Middle frontal gyrus (tissue), 1 donor: ENCODE data around the gene HAS3.

Experiments used
- DNase-seq: peaks from one replicate; pipeline ENCODE4 v3.0.0-alpha.2; 2015; ENCODE audit warnings: low spot score; ENCODE audit errors: extremely low spot score

The HAS3 gene

DNA sequence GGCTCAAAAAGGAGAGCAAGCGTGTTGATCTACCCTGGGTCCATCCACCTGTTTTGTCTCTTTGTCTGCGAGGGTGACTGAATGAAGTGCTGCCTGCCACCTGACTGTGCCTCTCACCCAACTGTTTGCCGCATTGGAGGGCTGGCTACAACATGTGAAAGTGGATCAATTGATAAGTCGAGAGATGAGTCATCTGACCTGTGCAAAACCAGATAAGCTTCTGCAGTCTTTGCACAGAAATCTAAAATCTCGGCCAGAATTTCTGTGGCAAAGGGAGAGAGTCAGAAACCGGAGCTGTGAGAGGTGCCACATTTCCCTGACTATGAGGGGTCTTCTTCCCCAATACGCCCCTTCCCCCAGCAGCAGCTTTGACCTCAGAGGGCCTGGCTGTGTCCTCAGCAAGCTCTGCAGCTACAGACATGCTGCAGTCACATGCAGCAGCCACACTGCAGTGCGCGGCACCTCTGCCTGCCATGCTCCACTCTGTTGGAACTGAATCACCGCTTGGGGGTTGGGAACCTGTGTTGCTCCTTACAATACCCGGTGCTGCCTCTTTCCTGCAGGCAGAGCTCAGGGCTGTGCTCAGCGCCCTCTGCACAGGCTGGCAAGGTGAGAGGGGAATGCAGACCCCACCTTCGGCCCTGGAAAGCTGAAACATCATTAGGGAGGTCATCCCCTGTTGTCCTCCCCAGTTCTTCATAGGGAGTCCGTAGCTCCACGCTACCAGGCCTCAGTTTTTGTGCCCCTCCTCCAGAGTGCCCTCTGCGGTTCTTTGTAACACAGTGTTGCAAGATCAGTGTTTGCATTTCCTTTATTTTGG, 16.2 kb upstream of the HAS3 start:
- no peak for DNase-seq

DNA sequence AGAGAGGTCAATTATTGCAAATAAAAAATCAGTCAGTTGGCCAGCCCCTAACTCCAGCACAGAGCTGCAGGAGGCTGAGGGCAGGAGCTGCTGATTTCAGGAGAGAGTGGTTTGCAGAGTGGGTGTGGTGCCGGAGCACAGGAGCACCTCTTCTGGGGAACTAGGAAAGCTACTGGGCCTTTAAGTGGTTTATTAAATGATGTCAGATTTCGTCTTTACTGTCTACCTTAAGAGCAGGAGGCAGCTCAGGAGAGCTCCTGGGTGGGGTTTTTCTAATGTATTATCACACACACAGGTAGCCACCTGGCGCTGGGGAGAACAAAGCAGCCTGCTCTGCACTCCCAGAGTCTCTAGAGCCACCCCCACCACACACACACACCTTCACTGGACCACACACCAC, 11.5 kb upstream of the HAS3 start:
- no peak for DNase-seq

DNA sequence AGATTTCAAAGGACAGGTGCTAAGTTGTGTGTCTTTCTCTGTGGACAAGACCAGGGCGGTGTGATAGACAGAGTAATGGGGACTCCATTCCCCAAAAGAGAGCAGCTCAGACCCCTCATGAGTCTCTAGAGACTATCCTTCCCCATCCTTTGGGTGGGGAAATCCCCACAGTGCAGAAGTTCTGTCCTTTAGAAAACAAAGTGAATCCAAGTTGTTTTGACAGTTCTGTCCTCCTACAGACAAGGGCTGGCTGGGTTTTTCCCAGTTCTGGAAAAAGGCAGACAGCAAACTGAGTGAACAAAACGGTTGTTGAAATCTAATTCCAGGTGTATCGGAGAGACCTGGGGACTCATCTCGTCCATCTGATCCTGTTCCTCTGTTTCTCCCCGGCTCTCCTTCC, 11.0 kb upstream of the HAS3 start:
- no peak for DNase-seq

DNA sequence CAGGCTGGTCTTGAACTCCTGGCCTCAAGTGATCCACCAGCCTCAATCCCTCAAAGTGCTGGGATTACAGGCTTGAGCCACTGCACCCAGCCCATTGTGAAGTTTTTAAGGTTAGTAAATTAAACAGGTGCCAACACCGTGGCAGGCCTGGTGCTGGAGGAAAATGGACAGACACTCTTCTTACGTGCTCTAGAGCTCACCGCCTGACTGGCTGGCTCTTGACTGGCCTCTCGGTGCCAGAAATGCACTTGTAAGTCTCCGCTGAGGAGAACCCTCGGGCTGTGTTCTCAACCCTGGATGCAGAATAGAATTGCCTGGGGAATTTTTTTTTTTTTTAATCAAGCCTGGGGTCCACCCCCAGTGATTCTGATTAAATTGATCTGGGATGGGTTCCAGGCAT, 10.3 kb upstream of the HAS3 start:
- no peak for DNase-seq

DNA sequence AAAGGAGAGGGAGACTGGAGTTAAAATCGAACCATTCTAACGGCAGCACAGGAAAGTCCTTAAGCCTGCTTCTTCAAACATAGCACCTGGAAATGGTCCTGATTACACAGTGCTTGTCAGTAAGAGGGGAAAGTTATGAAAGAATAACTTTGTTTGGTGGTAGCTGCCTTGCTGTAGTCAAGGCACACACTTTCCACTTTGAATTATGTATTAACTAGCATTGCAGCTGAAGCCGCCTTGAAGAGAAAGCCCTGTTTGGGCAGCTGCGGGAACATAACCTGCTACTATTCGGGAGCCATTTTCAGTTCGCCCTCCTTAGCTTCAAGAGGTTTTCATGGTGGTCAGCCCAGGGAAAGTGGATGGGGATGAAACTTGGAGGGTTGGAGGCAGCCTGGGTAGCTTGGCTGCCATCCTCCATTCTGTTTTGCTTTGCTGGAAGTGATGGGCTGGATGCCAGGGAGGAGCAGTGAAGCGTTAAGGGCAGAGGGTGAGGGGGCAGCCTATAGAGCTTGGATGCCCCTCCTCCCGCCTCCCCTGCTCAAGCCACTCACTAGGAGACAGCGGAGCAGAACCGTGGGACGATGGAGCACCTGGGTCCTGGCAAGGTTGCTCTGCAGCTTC, 5.3 kb upstream of the HAS3 start:
- DNase-seq: no peak

DNA sequence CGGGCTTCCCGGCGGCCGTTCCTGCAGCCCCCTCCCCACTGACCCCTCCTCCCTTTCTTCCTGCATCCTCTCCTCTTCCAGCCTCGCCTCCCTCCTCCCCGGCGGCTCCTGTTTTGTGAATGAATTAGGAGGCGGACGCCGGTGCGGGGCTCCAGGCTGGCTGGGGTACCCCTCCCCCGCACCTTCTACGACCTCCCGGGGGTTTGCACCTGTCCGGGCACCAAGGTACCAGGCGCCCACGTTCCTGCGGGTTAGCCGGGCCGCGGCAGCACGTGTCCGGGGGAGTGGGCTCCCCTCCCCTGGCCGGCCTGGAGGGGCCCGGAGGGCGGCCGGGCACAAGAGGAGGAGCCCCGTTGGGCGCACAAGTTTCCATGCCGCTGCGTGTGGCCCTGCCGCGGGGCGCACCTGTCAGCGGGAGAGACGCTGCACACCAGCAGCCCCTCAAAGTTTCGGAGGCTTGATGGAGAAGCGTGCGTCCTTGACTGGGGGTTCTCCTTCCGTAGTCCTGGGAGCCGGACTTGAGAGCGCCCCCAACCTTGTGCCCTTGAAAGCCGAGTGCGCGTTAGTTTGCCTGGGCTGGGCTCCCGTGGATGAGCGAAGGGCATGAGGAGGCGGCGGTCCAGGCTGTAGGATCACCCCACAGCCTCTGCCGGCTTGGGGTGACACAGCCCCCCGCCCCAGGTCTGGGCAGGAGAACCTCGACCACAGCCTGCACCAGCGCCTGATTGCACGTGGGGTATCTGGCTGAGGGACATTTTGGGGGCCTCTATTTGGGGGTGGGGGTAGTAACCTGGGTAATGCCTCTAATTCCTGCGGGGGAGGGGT, 1.2 kb downstream of the HAS3 start:
- no peak for DNase-seq

DNA sequence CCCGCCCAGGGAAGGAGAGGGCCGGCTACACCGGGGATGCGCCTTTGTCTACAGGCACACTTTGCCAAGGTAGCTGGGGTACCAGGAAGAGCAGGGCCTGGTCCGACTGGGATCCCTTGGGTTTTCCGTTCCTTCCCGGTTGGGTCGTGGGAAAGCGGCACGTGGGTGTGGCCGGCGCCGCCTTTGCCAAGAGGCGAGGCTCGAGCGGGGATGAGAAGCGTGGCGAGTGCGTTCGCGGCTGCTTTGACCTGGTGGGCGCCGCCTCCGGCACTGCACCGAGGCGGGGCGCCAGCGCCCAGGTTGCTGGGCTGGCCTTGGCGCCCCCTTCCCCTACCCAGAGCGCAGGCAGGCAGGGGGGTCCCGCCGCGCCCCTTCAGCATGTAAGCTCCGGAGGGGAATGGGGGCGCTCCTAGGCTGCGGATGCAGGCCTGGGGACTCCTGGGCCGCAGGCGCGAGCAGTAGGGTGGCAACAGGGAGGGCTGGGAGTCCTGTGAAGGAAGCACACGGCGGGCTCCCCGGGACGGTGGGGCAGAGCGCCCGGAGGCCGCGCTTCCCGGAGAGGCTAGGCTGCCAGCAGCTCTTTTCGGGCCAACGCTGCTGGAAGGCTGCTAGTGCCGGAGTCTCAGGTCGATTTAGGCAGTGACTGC, 2.0 kb downstream of the HAS3 start:
- DNase-seq: no peak

DNA sequence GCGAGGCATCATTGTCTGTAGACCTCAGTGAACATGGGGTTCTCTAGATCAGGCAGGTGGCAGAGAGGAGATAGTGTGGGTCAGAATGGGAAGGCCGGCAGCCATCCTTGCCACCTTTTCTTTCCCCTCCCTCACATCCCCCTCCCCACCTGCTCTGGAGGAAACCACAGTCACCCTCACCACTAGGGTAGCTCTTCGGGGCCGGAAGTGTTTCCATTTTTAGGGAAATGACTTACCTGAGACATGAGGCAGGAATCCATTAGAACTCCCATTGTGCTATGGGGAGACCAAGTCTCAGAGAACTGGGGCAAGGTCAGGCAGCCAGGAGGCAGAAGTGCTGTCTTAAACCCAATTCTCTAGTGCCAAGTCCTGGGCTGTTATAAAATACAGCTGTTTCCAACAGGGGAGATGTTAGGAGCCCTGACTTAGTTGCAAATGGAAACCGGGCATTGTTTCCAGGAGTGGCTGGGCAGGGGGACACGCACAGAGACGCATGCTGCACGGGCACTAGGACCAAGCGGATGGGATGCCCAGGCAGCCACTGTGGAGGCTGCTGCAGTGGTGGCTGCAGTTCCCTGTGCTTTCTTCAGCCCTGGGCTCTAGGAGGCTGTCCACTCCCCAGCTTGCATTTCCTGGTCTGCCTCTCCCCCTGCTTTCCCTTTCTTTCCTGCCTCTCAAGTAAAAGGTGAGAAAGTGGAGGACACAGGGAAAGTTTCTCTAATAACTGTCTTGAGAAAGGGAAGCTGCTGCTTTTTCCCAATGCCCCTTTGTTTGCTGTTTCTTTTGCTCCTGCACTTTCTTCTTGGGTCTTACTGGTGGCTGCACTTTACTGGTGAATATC, 2.8 kb downstream of the HAS3 start:
- DNase-seq: no peak

DNA sequence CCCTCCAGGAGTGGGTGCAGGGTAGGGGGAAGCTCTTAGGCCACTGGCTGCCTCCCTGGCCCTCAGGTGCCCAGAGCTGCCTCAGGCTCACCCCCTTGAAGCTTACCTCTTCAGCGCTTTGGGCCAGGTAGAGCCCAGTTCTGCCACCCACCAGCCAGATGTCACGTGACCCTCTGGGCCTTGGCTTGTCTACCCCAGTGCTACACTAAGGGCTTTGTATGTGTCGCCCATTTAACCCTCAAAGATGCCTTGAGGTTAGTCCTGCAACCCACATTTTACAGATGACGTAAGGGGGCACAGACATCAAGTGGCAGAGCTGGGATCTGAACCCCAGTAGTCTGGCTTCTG, 3.4 kb downstream of the HAS3 start:
- no peak for DNase-seq

DNA sequence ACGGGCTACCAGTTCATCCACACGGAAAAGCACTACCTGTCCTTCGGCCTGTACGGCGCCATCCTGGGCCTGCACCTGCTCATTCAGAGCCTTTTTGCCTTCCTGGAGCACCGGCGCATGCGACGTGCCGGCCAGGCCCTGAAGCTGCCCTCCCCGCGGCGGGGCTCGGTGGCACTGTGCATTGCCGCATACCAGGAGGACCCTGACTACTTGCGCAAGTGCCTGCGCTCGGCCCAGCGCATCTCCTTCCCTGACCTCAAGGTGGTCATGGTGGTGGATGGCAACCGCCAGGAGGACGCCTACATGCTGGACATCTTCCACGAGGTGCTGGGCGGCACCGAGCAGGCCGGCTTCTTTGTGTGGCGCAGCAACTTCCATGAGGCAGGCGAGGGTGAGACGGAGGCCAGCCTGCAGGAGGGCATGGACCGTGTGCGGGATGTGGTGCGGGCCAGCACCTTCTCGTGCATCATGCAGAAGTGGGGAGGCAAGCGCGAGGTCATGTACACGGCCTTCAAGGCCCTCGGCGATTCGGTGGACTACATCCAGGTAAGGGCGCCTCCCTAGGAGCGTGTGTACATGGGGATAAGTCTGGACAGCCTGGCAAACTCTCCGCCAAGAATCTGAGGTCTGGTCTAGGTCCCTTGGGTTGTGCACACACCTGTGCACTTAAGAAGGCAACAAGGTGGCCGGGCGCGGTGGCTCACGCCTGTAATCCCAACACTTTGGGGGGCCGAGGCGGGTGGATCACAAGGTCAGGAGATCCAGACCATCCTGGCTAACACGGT, 4.2 kb downstream of the HAS3 start:
- DNase-seq: no peak

DNA sequence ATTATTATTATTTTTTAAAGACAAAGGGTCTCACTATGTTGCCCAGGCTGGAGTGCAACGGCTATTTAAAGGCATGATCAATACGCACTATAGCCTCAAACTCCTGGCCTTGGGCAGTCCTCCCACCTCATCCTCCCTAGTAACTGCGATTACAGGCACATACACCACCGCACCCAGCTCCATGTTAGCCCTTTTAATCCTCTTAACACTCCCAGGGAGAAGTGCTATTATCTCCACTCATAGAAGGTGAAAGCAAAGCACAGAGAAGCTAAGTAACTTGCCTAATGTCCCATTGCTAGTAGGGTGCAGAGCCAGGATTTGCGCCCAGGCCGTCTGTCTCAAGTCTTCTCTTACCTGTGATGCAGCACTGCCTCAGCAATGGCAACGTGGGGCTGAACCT, 5.0 kb downstream of the HAS3 start:
- no peak for DNase-seq

DNA sequence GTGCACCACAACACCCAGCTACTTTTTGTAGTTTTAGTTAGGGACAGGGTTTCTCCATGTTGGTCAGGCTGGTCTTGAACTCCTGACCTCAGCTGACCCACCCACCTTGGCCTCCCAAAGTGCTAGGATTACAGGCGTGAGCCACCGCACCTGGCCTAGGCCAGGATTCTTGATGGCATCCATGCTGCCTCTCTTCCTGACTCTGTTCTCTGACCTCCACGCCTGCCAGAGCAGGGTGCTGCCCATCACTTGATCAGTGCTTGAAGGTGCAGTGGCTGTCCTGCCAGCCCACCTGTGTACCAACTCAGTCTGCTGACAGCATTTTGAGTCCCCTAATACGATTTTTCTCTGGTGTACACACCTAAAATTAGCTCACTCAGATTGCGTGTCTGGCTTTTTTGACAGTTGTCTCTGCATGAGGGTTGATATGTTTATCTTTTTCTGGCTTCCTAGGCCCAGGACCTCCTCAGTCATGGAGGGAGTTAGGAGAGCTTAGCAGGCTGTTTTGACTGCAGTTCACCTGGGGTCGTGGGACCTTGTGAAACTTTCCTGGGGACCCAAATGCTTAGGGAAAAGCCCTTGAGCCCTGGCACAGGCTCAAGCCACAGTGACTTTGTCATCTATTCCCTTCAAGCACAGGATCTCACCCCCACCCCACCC, 5.9 kb downstream of the HAS3 start:
- no peak for DNase-seq

DNA sequence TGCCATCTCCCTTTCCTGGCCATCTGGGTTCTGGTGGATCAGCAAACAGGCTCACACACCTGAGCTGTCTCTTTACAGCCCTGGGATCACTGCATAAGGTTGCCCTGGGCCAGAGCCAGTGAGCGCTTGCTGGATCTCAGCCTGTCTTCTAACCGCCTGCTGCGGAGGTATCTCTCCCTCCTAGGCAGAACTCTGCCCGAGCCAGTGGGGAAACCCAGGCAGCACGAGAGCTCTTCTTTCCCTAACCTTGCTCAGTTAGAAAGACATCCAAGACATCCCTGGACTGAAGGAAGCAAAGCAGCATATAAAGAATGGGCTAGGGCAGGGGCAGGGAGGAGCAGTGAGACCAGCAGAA, 6.4 kb downstream of the HAS3 start:
- DNase-seq: no peak

DNA sequence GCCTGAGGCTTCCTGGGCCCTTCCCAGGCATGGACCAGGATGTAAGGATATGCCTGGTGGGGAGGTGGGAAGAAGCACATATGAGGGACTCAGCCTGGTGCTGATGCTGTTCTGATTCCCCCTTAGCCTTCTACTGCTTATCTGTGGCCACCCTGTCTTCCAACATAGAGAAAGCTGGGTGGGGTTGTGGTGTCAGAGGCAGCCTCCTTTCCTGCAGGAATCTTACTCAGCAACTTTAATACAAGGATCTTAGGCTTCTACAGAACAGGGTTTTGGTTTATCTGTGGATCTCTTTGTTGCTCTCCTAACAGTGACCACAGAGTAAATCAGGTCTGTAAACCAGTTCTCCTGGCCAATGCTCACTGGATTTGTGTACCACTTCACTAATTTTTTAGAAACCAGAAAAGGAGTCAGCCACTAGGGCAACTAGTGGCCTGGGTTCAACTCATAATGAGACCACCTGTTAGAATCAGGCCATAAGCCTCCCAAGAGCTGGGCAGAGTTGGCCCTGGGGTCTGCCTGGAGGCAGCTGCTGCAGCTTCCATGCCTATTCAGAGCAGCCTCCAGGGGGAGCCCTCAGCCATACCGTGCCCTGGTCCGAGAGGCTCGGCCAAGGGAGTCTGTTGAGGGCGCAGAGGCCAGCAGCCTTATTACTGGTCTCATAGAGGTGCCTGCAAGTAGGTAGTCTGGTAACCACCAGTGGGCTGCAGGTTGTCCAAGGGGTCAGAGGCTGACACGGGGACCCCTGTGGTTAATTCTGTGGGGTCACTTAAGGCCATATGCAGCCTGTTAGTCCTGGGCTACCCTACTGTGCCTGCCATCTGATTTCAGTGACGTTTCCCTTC, 7.1 kb downstream of the HAS3 start:
- no peak for DNase-seq

DNA sequence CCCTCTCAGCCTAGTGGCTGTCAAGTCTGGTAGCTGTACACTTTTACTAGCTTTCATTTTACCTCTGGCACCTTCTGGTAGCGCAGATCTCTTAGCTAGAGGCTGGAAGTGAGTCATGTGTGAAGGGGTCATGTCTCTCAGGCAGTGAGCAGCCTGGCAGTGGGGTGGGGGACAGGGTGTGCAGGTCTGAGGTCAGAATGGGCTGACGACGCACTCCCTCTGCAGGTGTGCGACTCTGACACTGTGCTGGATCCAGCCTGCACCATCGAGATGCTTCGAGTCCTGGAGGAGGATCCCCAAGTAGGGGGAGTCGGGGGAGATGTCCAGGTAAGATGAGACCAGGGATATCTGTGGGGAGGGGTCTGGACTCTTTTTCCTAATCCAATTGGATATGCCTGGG, 7.8 kb downstream of the HAS3 start:
- no peak for DNase-seq

DNA sequence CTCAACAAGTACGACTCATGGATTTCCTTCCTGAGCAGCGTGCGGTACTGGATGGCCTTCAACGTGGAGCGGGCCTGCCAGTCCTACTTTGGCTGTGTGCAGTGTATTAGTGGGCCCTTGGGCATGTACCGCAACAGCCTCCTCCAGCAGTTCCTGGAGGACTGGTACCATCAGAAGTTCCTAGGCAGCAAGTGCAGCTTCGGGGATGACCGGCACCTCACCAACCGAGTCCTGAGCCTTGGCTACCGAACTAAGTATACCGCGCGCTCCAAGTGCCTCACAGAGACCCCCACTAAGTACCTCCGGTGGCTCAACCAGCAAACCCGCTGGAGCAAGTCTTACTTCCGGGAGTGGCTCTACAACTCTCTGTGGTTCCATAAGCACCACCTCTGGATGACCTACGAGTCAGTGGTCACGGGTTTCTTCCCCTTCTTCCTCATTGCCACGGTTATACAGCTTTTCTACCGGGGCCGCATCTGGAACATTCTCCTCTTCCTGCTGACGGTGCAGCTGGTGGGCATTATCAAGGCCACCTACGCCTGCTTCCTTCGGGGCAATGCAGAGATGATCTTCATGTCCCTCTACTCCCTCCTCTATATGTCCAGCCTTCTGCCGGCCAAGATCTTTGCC, 9.0 kb downstream of the HAS3 start:
- DNase-seq: no peak

DNA sequence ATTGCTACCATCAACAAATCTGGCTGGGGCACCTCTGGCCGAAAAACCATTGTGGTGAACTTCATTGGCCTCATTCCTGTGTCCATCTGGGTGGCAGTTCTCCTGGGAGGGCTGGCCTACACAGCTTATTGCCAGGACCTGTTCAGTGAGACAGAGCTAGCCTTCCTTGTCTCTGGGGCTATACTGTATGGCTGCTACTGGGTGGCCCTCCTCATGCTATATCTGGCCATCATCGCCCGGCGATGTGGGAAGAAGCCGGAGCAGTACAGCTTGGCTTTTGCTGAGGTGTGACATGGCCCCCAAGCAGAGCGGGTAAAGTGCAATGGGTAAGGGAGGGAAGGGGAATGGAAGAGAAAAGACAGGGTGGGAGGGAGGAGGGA, 9.5 kb downstream of the HAS3 start:
- DNase-seq: no peak

DNA sequence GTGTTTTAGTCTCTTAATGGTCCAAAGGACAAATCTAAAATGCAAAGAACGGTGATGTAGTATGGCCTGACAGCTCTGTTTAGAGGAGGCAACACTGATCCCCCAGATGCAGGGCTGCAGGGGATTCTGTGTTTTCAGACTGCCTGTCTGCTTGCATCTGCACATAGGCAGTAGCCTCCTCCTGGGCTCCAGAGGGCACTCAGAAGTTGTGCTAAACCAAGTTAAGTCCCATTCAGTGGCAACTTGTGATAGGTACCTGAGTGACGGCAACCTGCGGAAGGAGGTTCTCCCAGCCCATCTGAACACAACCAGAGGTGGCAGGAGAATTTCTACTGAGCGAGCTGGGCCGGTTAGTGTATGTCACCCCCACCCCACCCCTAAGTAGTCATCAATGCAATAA, 9.9 kb downstream of the HAS3 start:
- DNase-seq: no peak

DNA sequence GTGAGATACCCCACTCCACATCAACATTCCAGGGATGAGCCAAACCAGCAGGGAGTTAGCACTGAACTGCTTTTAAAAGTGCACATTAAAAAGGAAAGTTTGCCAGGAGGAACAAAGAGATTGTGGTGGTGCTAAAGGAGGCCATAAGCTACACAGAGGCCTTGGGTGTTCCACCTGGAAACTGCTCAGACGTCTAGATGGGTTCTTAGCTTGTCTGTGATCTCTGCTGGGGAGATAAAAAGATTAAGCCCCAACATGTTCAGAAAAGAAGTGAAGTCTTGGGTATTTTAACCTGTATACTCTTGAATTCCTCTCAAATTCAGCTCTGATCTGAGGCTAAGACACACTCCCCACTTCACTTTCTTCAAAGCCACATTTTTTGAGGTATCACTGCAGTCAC, 10.4 kb downstream of the HAS3 start:
- no peak for DNase-seq
